SK-N-SH (cell line): ENCODE data around the gene ADD1. TPM values are rescaled to one million over a fixed set of nuclear protein-coding genes. Genes with fewer than 3 reads are reported as not detected.

Experiments
- CTCF ChIA-PET: fragments of 300-600, 350-600 bp; formaldehyde crosslinking; extraction: SDS; loops from one replicate; lab custom pipeline; 2021; lab: Yijun Ruan, JAX
- POLR2A ChIA-PET: fragments of 350-600 bp; sonication (Branson Sonifier 250); formaldehyde crosslinking; extraction: SDS; loops from one replicate; lab custom pipeline; 2020; ENCODE audit warnings: antibody characterized with exemption, inconsistent platforms; lab: Yijun Ruan, JAX
- DNase-seq: peaks from one replicate; pipeline ENCODE4 v3.0.0; 2012
- H2AFZ ChIP-seq: fragments of 200-600 bp; sonication (generic); 2 replicates; pipeline ENCODE4 v1.8.1; 2016; ENCODE audit warnings: antibody characterized with exemption, mild to moderate bottlenecking, low read depth
- H3F3A ChIP-seq: fragments of 200-600 bp; sonication (generic); replicated peaks from 2 replicates; pipeline ENCODE3; 2016; ENCODE audit warnings: antibody characterized with exemption, mild to moderate bottlenecking; ENCODE audit not compliant: insufficient read depth
- H3K27ac ChIP-seq, 2 experiments: fragments of 200-500 bp in 1 of 2; fragments of 200-600 bp in 1 of 2; sonication (Bioruptor generic) in 1 of 2; sonication (generic), shearing (Covaris generic) in 1 of 2; 2 replicates each; pipeline versions ENCODE4 v1.5.1 to v1.6.1; 2014 to 2016; ENCODE audit warnings: low read depth in 2 of 2, inconsistent platforms in 1 of 2, low read length in 1 of 2, mild to moderate bottlenecking in 1 of 2, mixed read lengths in 1 of 2
- H3K27me3 ChIP-seq: fragments of 200-600 bp; sonication (generic), shearing (Covaris generic); 2 replicates; pipeline ENCODE4 v1.6.1; 2016; ENCODE audit warnings: mixed run types; ENCODE audit not compliant: insufficient read depth
- H3K36me3 ChIP-seq, 2 experiments: fragments of 200-500 bp in 1 of 2; fragments of 200-600 bp in 1 of 2; sonication (Bioruptor generic) in 1 of 2; sonication (generic) in 1 of 2; replicated peaks in 1 of 2; 2 replicates each; pipeline versions ENCODE3 to v1.5.1; 2014 to 2016; ENCODE audit warnings: low read length in 1 of 2, mild to moderate bottlenecking in 1 of 2; ENCODE audit not compliant: insufficient read depth in 2 of 2, control insufficient read depth in 1 of 2
- H3K4me1 ChIP-seq, 2 experiments: fragments of 200-500 bp in 1 of 2; fragments of 200-600 bp in 1 of 2; sonication (Bioruptor generic) in 1 of 2; sonication (generic), shearing (Covaris generic) in 1 of 2; 2 replicates each; pipeline versions ENCODE4 v1.5.1 to v1.6.1; 2014 to 2016; ENCODE audit warnings: low read depth in 1 of 2, low read length in 1 of 2, mixed run types in 1 of 2; ENCODE audit not compliant: insufficient read depth in 2 of 2, control insufficient read depth in 1 of 2
- H3K4me2 ChIP-seq: fragments of 200-600 bp; sonication (generic), shearing (Covaris generic); 2 replicates; pipeline ENCODE4 v1.6.1; 2017; ENCODE audit warnings: mixed run types
- H3K4me3 ChIP-seq, 2 experiments: fragments of 200-500 bp in 1 of 2; fragments of 200-600 bp in 1 of 2; sonication (Bioruptor generic) in 1 of 2; sonication (generic), shearing (Covaris generic) in 1 of 2; 2 replicates each; pipeline versions ENCODE4 v1.5.1 to v1.8.1; 2014 to 2016; ENCODE audit warnings: low read depth in 2 of 2, inconsistent platforms in 1 of 2, low read length in 1 of 2, mild to moderate bottlenecking in 1 of 2, mixed read lengths in 1 of 2, moderate library complexity in 1 of 2
- H3K79me2 ChIP-seq: fragments of 200-600 bp; sonication (generic); 2 replicates; pipeline ENCODE4 v1.8.1; 2017; ENCODE audit warnings: mild to moderate bottlenecking; ENCODE audit not compliant: insufficient read depth
- H3K9ac ChIP-seq: fragments of 200-600 bp; sonication (generic); 2 replicates; pipeline ENCODE4 v1.6.1; 2017; ENCODE audit warnings: mixed run types
- H3K9me2 ChIP-seq: fragments of 200-600 bp; sonication (generic); 2 replicates; pipeline ENCODE4 v1.6.1; 2017; ENCODE audit warnings: mixed run types
- H3K9me3 ChIP-seq: fragments of 200-600 bp; sonication (generic); 2 replicates; pipeline ENCODE4 v1.6.1; 2017; ENCODE audit warnings: mixed run types, mild to moderate bottlenecking, moderate library complexity
- H4K20me1 ChIP-seq: fragments of 200-600 bp; sonication (generic); 2 replicates; pipeline ENCODE4 v1.6.1; 2017; ENCODE audit warnings: mild to moderate bottlenecking, mixed run types; ENCODE audit not compliant: insufficient read depth
- CHD2 ChIP-seq: fragments of 150-350 bp; IDR thresholded peaks from 2 replicates; pipeline ENCODE4 v1.6.1; 2018; ENCODE audit warnings: low read length; ENCODE audit not compliant: partially characterized antibody
- NRF1 ChIP-seq: IDR thresholded peaks from 2 replicates; pipeline ENCODE4 v1.6.1; 2012; ENCODE audit warnings: low read depth, mild to moderate bottlenecking, low read length
- RFX5 ChIP-seq: IDR thresholded peaks from 2 replicates; pipeline ENCODE4 v1.6.1; 2012; ENCODE audit warnings: mild to moderate bottlenecking, improper control_type of control experiment, low read length
- RXRA ChIP-seq: IDR thresholded peaks from 2 replicates; pipeline ENCODE4 v1.4.0; 2012; ENCODE audit warnings: low read depth, mild to moderate bottlenecking, borderline replicate concordance
- SIN3A ChIP-seq: IDR thresholded peaks from 2 replicates; pipeline ENCODE4 v1.6.1; 2012; ENCODE audit warnings: low read depth, mild to moderate bottlenecking, low read length, moderate library complexity, borderline replicate concordance
- TEAD4 ChIP-seq: IDR thresholded peaks from 2 replicates; pipeline ENCODE4 v1.4.0; 2012; ENCODE audit warnings: mild to moderate bottlenecking, borderline replicate concordance; ENCODE audit not compliant: insufficient read depth
- YY1 ChIP-seq: IDR thresholded peaks from 2 replicates; pipeline ENCODE4 v1.4.0; 2012; ENCODE audit warnings: low read depth, mild to moderate bottlenecking
- WGBS: methylation state at CpG from one replicate; pipeline ENCODE4 v1.1.6; 2017; ENCODE audit warnings: low lambda C conversion rate; 5-methylcytosine and 5-hydroxymethylcytosine counted together
- polyA plus RNA-seq, 3 experiments: library from polyadenylated mRNA; depleted of rRNA; stranded (reverse); fragments of >200 nt; gene quantifications; 2 replicates each; pipeline ENCODE4 v1.2.3, GENCODE V29; 2012
- TF ChIP-seq, protein P1 (sequence below): IDR thresholded peaks from 2 replicates; pipeline ENCODE4; 2012

The ADD1 gene
- polyA plus RNA-seq, 1 of the 3 experiments (the other 2 are of a cell fraction), result 155 TPM

DNA sequence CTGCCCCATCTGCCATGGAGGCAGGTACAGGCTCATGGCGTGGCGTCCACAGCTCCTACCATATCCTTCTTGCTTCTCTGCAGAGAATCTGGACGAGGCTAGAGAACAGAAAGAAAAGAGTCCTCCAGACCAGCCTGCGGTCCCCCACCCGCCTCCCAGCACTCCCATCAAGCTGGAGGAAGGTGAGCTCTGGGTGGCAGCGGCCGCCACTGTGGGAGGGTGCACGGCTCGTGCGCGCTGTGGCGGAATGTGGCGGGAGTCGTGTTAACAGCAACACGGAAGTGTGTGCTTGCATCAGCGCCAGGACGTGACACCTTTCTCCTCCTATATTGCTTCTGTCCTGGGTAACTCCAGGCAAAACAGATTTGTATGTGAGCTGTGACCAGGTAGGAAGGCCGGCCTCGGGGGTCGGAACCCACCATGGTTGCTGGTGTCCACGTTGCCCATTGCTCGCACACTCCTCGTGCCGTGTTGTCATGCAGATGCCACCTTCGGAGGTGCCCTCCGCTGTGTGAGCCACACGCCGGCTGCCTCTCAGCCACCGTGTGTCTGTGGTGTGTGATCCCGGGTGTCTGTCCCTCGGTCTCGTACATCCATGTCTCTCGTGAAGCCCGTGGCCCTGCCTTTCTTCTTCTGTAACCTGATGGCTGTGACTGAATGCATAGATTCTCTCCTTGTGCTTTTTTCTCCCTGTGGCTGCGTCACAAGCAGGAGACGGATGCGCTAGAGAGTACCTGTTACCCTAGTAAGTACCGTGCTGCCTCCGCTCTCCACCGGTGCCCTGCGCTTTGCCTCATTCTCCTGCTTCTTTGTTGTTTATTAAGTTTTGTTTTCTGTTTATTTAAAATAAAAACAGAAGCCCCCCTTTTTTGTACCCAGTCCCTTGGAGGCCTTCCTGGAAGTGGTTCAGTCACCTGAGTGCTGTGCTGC lies 82.6 kb downstream of the ADD1 start:
- H3K9ac ChIP-seq, result no peak overlapping the region
- H3K27ac ChIP-seq, result no peak overlapping the region
- WGBS, result 95% methylated on average over 41 of the region's 41 CpGs
- peaks cover 8% of the 10 kb centered on the region for H3F3A ChIP-seq
- H3K9me3 ChIP-seq, result no peaks in the 10 kb centered on the region
- no peak for DNase-seq
- no peaks in the 10 kb centered on the region for H3K27me3 ChIP-seq
- H3K79me2 ChIP-seq, result peaks cover 19% of the 10 kb centered on the region
- H3K4me3 ChIP-seq, result no peak overlapping the region
- H3K9me2 ChIP-seq, result no peaks in the 10 kb centered on the region
- peaks cover 19% of the 10 kb centered on the region; the same call in 1 of the 2 replicates for H4K20me1 ChIP-seq
- no peak overlapping the region for H3K4me2 ChIP-seq
- TF ChIP-seq TEAD4 (no peak), NRF1 (no peak), CHD2 (no peak)
- TF ChIP-seq, all 33 proteins: peak for 0
- POLR2A ChIA-PET, result no interaction called here
- no peaks in the 10 kb centered on the region; a peak in 1 of 4 replicates for H3K4me1 ChIP-seq
- H3K36me3 ChIP-seq, result peaks cover 26 to 75% of the 10 kb centered on the region in 2 experiments
- CTCF ChIA-PET, result no interaction called here
- H2AFZ ChIP-seq, result no peak overlapping the region

DNA sequence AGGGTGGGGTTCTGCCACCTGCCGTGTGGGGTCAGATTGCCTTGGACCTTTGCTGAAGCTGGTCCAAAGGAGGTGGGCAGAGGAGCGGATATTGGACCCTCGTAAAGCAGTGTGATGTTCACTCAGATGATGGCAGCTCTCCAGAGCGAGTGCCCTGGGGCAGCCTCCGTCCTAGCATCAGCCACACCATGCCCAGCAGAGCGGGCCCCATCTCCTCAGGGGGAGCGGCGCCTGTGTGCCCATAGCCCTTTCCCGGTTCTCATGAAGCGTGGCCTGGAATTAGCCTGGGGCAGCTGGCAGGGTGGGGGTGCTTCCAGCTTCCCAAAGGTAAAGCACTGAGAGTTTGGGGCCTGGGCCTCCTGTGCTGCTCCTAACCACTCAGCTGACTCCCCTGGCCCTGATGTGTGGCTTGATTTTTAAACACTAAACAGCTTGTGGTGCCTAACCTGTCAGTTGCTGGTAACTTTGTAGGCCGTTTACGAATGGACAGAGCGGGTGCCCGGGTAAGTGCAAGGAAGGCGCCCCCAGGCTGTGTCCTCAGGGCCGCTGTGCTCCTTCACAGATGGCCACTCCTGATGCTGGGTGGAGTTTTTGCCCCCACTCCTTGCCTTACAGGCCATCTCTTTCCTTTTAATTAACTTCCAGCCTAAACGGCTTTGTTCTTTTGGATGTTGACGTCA lies 83.5 kb downstream of the ADD1 start:
- Histone ChIP-seq H3K9me3 (no peaks in the 10 kb centered on the region), H2AFZ (no peak overlapping the region), H3K27ac (no peak overlapping the region; a peak in 1 of 4 replicates), H3K79me2 (peaks cover 11% of the 10 kb centered on the region; the same call in 1 of the 2 replicates), H3K27me3 (no peaks in the 10 kb centered on the region), H3K4me1 (peaks cover 0 to under 1% of the 10 kb centered on the region in 2 experiments; a peak in 1 of 4 replicates), H4K20me1 (peaks cover 16% of the 10 kb centered on the region; the same call in 1 of the 2 replicates), H3K4me2 (no peak overlapping the region), H3K9ac (no peak overlapping the region), H3K36me3 (peaks cover 19 to 84% of the 10 kb centered on the region in 2 experiments), H3K9me2 (no peaks in the 10 kb centered on the region), H3F3A (peaks cover 8% of the 10 kb centered on the region), H3K4me3 (no peak overlapping the region)
- no peak for DNase-seq
- 98% methylated on average over 12 of the region's 18 CpGs for WGBS
- ChIA-PET CTCF (no interaction called here), POLR2A (no interaction called here)
- TF ChIP-seq YY1, result no peak
- TF ChIP-seq, protein P1, sequence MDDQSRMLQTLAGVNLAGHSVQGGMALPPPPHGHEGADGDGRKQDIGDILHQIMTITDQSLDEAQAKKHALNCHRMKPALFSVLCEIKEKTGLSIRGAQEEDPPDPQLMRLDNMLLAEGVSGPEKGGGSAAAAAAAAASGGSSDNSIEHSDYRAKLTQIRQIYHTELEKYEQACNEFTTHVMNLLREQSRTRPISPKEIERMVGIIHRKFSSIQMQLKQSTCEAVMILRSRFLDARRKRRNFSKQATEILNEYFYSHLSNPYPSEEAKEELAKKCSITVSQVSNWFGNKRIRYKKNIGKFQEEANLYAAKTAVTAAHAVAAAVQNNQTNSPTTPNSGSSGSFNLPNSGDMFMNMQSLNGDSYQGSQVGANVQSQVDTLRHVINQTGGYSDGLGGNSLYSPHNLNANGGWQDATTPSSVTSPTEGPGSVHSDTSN, result no peak
- no peak for TF ChIP-seq RXRA
- TF ChIP-seq RFX5, result no peak
- TF ChIP-seq SIN3A, result no peak
